Left ventricle myocardium inferior (tissue), 1 donor: Measurements from ENCODE around the gene ULK4. TPM values are rescaled to one million over a fixed set of nuclear protein-coding genes. Genes with fewer than 3 reads are reported as not detected.

Experiments used
- DNase-seq: peaks from one replicate; pipeline ENCODE4 v3.0.0-alpha.2; 2020
- H3K27ac ChIP-seq: fragments of 200-600 bp; replicated peaks from 2 replicates; pipeline ENCODE4 v1.8.0; 2021
- H3K27me3 ChIP-seq: fragments of 200-600 bp; 2 replicates; pipeline ENCODE4 v1.8.0; 2021; ENCODE audit warnings: low read depth
- H3K36me3 ChIP-seq: fragments of 200-600 bp; 2 replicates; pipeline ENCODE4 v1.8.0; 2021
- H3K4me1 ChIP-seq: fragments of 200-600 bp; 2 replicates; pipeline ENCODE4 v1.8.0; 2021
- H3K4me3 ChIP-seq: fragments of 200-600 bp; 2 replicates; pipeline ENCODE4 v1.8.0; 2021; ENCODE audit warnings: mild to moderate bottlenecking, moderate library complexity
- H3K9me3 ChIP-seq: fragments of 200-600 bp; replicated peaks from 2 replicates; pipeline ENCODE4 v1.8.0; 2021
- intact Hi-C: fragments of 100-400 bp; cut with micrococcal nuclease; formaldehyde crosslinking; loops from one replicate; pipeline ENCODE4 v1.11.0; 2022
- total RNA-seq: library from RNA; stranded (reverse); fragmentation: NEBNext Ultra II Directional; extraction: Animal tissue kit (Norgen Biotek cat#: 25700); gene quantifications from one replicate; pipeline ENCODE4 v1.2.1, GENCODE V29; 2021
- TF ChIP-seq, protein P1 (sequence below): fragments of 200-600 bp; IDR thresholded peaks from 2 replicates; pipeline ENCODE4 v1.8.0; 2021; ENCODE audit warnings: antibody characterized with exemption, mild to moderate bottlenecking, borderline replicate concordance
- donor health status: DM: no; HTN: yes; CAD: no; lungs with severe emphysema.

Gene ULK4
- total RNA-seq, 1 donor from 2014 or later: 1.8 TPM

- Histone ChIP-seq H3K27me3 (no peaks in the 10 kb centered on the region), H3K9me3 (no peaks in the 10 kb centered on the region), H3K4me1 (no peaks in the 10 kb centered on the region), H3K4me3 (no peak overlapping the region), H3K27ac (no peak overlapping the region), H3K36me3 (no peaks in the 10 kb centered on the region)
- DNase-seq: no peak
- intact Hi-C loops: no loop called here
- TF ChIP-seq, protein P1, sequence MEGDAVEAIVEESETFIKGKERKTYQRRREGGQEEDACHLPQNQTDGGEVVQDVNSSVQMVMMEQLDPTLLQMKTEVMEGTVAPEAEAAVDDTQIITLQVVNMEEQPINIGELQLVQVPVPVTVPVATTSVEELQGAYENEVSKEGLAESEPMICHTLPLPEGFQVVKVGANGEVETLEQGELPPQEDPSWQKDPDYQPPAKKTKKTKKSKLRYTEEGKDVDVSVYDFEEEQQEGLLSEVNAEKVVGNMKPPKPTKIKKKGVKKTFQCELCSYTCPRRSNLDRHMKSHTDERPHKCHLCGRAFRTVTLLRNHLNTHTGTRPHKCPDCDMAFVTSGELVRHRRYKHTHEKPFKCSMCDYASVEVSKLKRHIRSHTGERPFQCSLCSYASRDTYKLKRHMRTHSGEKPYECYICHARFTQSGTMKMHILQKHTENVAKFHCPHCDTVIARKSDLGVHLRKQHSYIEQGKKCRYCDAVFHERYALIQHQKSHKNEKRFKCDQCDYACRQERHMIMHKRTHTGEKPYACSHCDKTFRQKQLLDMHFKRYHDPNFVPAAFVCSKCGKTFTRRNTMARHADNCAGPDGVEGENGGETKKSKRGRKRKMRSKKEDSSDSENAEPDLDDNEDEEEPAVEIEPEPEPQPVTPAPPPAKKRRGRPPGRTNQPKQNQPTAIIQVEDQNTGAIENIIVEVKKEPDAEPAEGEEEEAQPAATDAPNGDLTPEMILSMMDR: no peak
Observed at GRCh38 chr3:41498847-41499246, 463.1 kb downstream of the ULK4 start.

DNA sequence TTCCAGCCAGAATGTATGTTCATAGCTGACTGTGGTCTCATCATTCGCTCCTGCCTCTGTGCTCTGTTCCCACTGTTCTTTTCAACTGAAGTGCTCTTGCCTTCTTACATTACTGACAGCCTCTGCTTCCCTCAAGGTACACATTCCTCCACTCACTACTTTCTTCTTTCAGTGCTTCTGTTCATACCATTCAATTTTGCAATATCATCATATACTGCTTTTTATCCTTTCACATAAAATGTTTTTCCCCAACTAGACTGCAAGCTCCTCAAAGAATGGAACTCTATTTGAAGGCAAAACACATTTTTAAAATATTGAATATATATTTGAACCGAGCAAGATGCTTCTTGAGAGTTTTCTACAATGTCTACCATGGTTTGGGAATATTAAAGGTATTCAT lies 471.5 kb downstream of the ULK4 start:
- DNase-seq: no peak
- Histone ChIP-seq H3K27ac (no peak overlapping the region), H3K9me3 (no peaks in the 10 kb centered on the region), H3K4me3 (no peak overlapping the region), H3K4me1 (no peaks in the 10 kb centered on the region), H3K36me3 (no peaks in the 10 kb centered on the region), H3K27me3 (no peaks in the 10 kb centered on the region)
- intact Hi-C loops: no loop called here
- TF ChIP-seq, protein P1: no peak

DNA sequence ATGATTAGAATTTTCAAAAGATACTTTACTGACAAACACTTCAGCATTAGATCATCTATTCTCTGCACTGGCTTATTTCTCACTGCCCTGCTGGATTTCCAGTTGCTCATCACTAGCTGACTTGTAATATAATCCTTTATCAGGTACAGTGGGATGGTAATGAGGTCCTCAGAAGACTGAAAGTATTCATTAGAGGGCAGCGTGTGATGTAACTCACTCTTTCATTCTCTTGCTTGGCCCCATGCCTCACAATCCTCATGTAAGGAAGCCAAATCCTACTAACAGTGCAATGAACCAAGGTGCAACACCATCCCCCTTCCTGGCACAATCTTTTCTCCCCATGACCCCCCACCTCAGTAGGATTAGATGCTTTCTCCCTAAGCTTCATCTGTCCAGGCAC lies 472.7 kb downstream of the ULK4 start:
- intact Hi-C loops: no loop called here
- no peaks in the 10 kb centered on the region for H3K4me1 ChIP-seq
- DNase-seq: no peak
- no peaks in the 10 kb centered on the region for H3K27me3 ChIP-seq
- no peak overlapping the region for H3K4me3 ChIP-seq
- TF ChIP-seq, protein P1: no peak
- H3K36me3 ChIP-seq: no peaks in the 10 kb centered on the region
- H3K27ac ChIP-seq: no peak overlapping the region
- no peaks in the 10 kb centered on the region for H3K9me3 ChIP-seq

DNA sequence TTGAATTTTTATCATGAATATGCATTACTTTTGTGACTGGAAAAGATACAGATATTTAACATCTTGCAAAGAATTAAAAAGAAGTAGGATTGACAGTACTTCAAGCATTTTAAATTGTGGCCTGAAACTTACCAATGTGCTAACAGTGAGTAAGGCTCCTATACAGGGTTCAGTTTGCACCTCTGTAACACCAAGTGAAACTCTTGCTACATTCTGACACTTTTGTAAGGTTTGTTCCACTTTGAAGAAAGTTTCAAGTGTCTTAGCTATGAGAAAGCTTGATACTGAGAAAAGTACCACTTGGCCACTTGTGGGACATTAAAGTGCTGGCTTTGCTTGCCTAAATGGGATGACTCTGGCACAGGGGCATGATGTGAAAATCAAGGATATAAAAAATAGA lies 473.4 kb downstream of the ULK4 start:
- DNase-seq: no peak
- H3K4me1 ChIP-seq: no peaks in the 10 kb centered on the region
- H3K27me3 ChIP-seq: no peaks in the 10 kb centered on the region
- no peaks in the 10 kb centered on the region for H3K36me3 ChIP-seq
- H3K9me3 ChIP-seq: no peaks in the 10 kb centered on the region
- no peak overlapping the region for H3K4me3 ChIP-seq
- intact Hi-C loops: no loop called here
- no peak overlapping the region for H3K27ac ChIP-seq
- TF ChIP-seq, protein P1: no peak

DNA sequence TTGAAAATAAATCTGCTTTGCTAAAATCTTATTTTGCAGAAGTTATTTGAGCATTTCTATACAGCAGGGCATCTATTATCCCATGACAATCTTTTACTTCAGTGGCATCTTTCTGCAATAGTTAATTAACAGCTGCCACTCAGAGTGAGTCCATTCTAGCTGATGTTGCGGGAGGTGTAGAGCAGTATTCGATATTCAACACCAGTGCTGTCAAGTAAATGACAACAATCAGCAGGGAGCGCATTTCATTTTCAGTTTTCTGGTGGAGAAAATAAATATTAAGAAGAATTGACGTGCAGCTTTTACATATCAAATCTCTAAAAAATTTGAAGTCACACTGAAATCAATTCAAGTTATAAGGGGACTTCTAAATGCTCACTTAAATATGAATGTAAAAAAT lies 476.4 kb downstream of the ULK4 start:
- H3K4me1 ChIP-seq: no peaks in the 10 kb centered on the region
- H3K4me3 ChIP-seq: no peak overlapping the region
- no peaks in the 10 kb centered on the region for H3K27me3 ChIP-seq
- no peak for DNase-seq
- H3K36me3 ChIP-seq: no peaks in the 10 kb centered on the region
- TF ChIP-seq, protein P1: no peak
- H3K9me3 ChIP-seq: no peaks in the 10 kb centered on the region
- intact Hi-C loops: no loop called here
- no peak overlapping the region for H3K27ac ChIP-seq

DNA sequence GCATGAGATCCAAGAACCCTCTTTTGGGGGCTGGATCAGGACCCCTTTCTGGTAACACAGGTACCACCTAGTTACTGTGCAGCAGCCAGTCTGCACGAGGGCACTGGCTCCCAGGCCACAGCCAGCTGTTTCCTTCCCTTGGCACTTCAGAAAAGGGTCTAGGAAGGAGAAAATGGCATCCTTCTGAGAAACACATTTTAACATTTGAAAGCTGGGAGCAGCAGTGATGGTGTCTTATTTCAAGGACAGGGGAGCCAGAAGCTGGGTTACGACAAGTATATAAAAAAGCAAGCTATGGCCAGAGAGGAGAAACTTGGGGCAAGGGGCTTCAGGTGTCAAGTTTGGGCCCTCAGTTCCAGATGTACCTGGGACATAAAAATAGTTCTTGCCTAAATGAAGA lies 479.8 kb downstream of the ULK4 start:
- DNase-seq: no peak

More for the DNA sequence above, 479.8 kb downstream of the ULK4 start:
- Histone ChIP-seq H3K27me3 (no peaks in the 10 kb centered on the region), H3K4me3 (no peak overlapping the region), H3K36me3 (no peaks in the 10 kb centered on the region), H3K9me3 (no peaks in the 10 kb centered on the region), H3K27ac (no peak overlapping the region), H3K4me1 (no peaks in the 10 kb centered on the region)
- TF ChIP-seq, protein P1: no peak
- intact Hi-C loops: no loop called here
